ENCODE measurements around the gene GREB1.

The GREB1 gene

DNA sequence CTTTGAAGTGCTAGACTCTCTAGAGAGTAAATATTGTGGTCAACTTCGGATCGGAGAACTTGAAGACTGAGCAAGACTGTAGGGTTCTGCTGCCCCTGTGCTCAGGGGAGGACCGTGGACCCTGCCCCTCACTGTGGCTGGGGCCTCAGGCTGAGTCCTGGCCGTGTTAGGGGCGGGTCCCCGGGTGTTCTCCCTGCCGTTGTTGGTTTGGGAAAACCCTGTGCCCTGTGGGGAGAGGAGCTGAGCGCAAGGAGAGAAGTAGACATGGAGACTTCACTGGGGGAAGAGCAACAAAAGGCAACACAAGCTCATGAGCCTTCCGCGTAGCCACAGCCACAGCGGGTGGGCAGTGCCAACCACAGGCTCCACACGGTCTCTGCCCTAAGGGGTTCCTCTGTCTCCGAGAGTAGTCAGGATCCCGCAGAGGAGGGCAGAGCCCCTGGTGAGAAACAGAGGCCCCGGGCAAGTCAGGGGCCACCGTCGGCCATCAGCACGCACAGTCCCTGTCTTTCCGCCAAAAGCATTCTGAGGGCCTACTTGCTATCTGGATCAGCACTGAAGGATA, 83.1 kb downstream of the GREB1 start:
- H3K4me3 ChIP-seq (ENCODE audit: low read length) = no peak overlapping the region
- no peak for DNase-seq (ENCODE audit: low read depth)
- TF ChIP-seq, protein P1, sequence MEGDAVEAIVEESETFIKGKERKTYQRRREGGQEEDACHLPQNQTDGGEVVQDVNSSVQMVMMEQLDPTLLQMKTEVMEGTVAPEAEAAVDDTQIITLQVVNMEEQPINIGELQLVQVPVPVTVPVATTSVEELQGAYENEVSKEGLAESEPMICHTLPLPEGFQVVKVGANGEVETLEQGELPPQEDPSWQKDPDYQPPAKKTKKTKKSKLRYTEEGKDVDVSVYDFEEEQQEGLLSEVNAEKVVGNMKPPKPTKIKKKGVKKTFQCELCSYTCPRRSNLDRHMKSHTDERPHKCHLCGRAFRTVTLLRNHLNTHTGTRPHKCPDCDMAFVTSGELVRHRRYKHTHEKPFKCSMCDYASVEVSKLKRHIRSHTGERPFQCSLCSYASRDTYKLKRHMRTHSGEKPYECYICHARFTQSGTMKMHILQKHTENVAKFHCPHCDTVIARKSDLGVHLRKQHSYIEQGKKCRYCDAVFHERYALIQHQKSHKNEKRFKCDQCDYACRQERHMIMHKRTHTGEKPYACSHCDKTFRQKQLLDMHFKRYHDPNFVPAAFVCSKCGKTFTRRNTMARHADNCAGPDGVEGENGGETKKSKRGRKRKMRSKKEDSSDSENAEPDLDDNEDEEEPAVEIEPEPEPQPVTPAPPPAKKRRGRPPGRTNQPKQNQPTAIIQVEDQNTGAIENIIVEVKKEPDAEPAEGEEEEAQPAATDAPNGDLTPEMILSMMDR (conservative IDR thresholded peaks at IDR 0.05; ENCODE audit: low read length) = no peak

DNA sequence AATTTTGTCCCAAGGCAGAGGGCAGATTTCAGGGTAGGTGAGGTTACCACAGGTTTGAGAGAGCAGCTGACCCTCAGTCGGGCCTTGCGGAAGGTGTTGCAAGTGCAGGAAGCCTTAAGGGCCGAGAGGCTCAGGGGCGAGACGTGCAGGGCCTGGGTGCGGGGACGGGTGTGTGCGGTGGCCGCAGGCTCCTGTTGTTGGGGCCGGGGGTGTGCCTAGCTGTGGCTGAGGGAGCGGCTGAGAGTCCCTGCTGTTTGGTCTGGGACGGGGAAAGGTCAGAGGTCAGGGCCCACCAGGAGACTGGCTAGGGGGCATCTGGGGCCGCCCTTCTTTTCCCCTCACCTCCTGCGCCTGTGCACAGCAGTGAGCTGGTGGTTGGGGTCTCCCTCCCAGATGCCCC, 83.7 kb downstream of the GREB1 start:
- no peak for DNase-seq (ENCODE audit: low read depth)
- TF ChIP-seq, protein P1 (conservative IDR thresholded peaks at IDR 0.05; ENCODE audit: low read length) = no peak
- H3K4me3 ChIP-seq (ENCODE audit: low read length) = no peak overlapping the region

DNA sequence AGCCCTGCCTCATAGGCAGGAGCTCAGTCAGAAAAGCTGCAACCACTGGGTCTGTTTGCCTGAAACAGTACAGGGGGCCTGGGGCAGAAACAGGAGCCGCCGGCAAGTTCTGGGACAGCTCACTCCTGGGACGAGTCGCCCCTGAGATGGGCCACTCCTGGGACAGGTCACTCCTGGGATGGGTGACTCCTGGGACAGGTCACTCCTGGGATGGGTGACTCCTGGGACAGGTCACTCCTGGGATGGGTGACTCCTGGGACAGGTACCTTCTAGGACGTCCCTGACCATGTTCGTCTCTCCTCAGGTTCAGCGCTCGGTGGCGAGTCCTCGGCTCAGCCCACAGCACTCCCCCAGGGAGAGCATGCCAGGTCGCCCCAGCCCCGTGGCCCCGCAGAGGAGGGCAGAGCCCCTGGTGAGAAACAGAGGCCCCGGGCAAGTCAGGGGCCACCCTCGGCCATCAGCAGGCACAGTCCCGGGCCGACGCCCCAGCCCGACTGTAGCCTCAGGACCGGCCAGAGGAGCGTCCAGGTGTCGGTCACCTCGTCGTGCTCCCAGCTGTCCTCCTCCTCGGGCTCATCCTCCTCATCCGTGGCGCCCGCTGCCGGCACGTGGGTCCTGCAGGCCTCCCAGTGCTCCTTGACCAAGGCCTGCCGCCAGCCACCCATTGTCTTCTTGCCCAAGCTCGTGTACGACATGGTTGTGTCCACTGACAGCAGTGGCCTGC, 84.3 kb downstream of the GREB1 start:
- DNase-seq (ENCODE audit: low read depth) = no peak
- TF ChIP-seq, protein P1 (conservative IDR thresholded peaks at IDR 0.05; ENCODE audit: low read length) = no peak

DNA sequence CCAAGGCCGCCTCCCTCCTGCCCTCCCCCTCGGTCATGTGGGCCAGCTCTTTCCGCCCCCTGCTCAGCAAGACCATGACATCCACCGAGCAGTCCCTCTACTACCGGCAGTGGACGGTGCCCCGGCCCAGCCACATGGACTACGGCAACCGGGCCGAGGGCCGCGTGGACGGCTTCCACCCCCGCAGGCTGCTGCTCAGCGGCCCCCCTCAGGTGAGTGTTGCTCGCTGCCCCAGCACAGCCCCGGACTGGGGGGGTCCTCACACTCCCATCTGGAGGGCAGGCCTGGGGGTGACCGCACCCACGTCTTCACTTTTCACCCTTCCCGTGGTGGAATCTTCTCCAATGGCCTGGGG, 84.8 kb downstream of the GREB1 start:
- H3K4me3 ChIP-seq (ENCODE audit: low read length) = no peak overlapping the region
- no peak for DNase-seq (ENCODE audit: low read depth)

More for the DNA sequence above, 84.3 kb downstream of the GREB1 start:
- H3K4me3 ChIP-seq (ENCODE audit: low read length) = no peak overlapping the region

DNA sequence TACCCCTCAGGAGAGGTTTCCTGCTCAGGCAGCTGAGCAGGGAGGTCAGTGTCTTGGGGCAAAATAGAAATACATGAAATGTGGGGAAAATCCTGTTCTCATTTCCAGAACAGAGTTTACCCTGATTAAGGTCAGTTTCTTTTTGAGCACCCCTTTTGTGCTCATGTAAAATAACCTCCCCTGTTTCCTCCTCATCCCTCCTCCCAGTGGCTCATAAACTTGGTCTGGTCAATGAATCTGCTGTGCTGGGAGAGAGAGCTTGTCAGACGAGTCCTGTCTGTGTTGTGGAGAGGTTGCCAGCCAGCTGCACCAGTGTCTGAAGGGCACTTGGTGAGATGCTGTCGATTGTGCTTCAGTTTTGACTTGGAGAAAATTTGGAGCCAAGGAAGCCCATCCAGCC, 87.6 kb downstream of the GREB1 start:
- TF ChIP-seq, protein P1 (conservative IDR thresholded peaks at IDR 0.05; ENCODE audit: low read length) = no peak
- H3K4me3 ChIP-seq (ENCODE audit: low read length) = no peak overlapping the region
- no peak for DNase-seq (ENCODE audit: low read depth)

More for the DNA sequence above, 84.8 kb downstream of the GREB1 start:
- TF ChIP-seq, protein P1 (conservative IDR thresholded peaks at IDR 0.05; ENCODE audit: low read length) = no peak

DNA sequence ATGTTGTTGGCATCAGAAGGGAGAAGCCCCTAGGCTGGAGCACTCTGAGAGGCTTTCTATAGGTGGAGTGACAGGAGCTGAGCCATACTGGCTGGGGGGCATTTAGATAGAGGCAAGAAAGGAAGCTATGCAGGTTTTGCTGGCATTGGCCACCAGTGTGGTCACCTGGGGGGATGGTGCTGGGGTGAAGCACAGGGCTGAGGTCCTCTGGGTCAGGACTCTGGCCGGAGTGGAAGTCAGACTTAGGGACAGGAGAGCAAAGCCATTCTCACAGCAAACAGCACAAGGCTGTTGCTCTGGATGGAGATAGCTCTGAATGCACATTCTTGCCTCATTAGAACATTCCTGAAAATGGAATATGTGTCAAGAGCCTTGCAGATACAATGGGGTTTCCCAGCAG, 88.8 kb downstream of the GREB1 start:
- DNase-seq (ENCODE audit: low read depth) = no peak
- TF ChIP-seq, protein P1 (conservative IDR thresholded peaks at IDR 0.05; ENCODE audit: low read length) = no peak
- no peak overlapping the region for H3K4me3 ChIP-seq (ENCODE audit: low read length)

DNA sequence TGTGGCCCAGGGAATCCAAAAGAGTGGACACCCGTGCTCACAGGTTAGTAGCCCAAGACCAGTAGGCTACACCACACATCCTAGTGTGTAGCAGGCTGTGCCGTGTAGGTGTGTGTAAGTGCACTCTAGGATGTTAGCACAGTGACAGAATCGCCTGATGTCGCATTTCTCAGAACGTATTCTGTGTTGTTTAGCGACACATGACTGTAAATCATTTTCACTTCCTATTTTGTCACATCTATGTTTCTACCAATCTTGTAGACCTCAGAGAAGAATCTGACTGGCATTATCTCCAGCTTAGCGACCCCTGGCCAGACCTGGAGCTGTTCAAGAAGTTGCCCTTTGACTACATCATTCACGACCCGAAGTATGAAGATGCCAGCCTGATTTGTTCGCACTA, 91.0 kb downstream of the GREB1 start:
- no peak overlapping the region for H3K4me3 ChIP-seq (ENCODE audit: low read length)
- TF ChIP-seq, protein P1 (conservative IDR thresholded peaks at IDR 0.05; ENCODE audit: low read length) = no peak
- DNase-seq (ENCODE audit: low read depth) = no peak

Data from AG10803 (cell line).